ENCODE measurements around the gene U2SURP. TPM values are rescaled to one million over a fixed set of nuclear protein-coding genes. Genes with fewer than 3 reads are reported as not detected.

U2SURP gene
- polyA plus RNA-seq (ENCODE audit: insufficient read length in 12 of 12), result 100 to 1,000 TPM in 5 of 12 donors, 10 to 100 TPM in 7; 64.0 to 134 (median 97.0) TPM
- long read RNA-seq, donor 1, transcript U2SURP-215 (6 exons, 588 nt), result major isoform, 13 of 37 reads
- long read RNA-seq, donor 1, partial matches to known transcripts, result 23 of 37 reads
- long read RNA-seq, donor 1, other reads (novel, unspliced or antisense), result 0 of 37 reads
- long read RNA-seq, donor 2, full-length matches to known transcripts, result 12 of 12 reads
- long read RNA-seq, donor 2, partial matches to known transcripts, result 0 of 12 reads
- long read RNA-seq, donor 2, other reads (novel, unspliced or antisense), result 0 of 12 reads
- long read RNA-seq, donor 3, transcript U2SURP-215 (6 exons, 588 nt), result major isoform, 5 of 9 reads
- long read RNA-seq, donor 3, partial matches to known transcripts, result 0 of 9 reads
- long read RNA-seq, donor 3, other reads (novel, unspliced or antisense), result 0 of 9 reads
- long read RNA-seq, donor 4, transcript U2SURP-215 (6 exons, 588 nt), result major isoform, 6 of 6 reads
- long read RNA-seq, donor 4, partial matches to known transcripts, result 0 of 6 reads
- long read RNA-seq, donor 4, other reads (novel, unspliced or antisense), result 0 of 6 reads
- long read RNA-seq, donor 5, full-length matches to known transcripts, result 19 of 28 reads
- long read RNA-seq, donor 5, partial matches to known transcripts, result 9 of 28 reads
- long read RNA-seq, donor 5, other reads (novel, unspliced or antisense), result 0 of 28 reads
- long read RNA-seq, donor 6, transcript U2SURP-215 (6 exons, 588 nt), result major isoform, 5 of 13 reads
- long read RNA-seq, donor 6, partial matches to known transcripts, result 7 of 13 reads
- long read RNA-seq, donor 6, other reads (novel, unspliced or antisense), result 0 of 13 reads
- long read RNA-seq, donor 7, transcript U2SURP-215 (6 exons, 588 nt), result major isoform, 5 of 5 reads
- long read RNA-seq, donor 7, partial matches to known transcripts, result 0 of 5 reads
- long read RNA-seq, donor 7, other reads (novel, unspliced or antisense), result 0 of 5 reads
- long read RNA-seq, donor 8, full-length matches to known transcripts, result 20 of 32 reads
- long read RNA-seq, donor 8, partial matches to known transcripts, result 12 of 32 reads
- long read RNA-seq, donor 8, other reads (novel, unspliced or antisense), result 0 of 32 reads
- long read RNA-seq, donor 9, transcript U2SURP-215 (6 exons, 588 nt), result major isoform, 5 of 6 reads
- long read RNA-seq, donor 9, partial matches to known transcripts, result 0 of 6 reads
- long read RNA-seq, donor 9, other reads (novel, unspliced or antisense), result 0 of 6 reads
- long read RNA-seq, donor 10, partial matches to known transcripts, result 0 of 6 reads
- long read RNA-seq, donor 10, other reads (novel, unspliced or antisense), result 0 of 6 reads
- long read RNA-seq, donor 11, partial matches to known transcripts, result 0 of 4 reads
- long read RNA-seq, donor 11, other reads (novel, unspliced or antisense), result 0 of 4 reads

DNA sequence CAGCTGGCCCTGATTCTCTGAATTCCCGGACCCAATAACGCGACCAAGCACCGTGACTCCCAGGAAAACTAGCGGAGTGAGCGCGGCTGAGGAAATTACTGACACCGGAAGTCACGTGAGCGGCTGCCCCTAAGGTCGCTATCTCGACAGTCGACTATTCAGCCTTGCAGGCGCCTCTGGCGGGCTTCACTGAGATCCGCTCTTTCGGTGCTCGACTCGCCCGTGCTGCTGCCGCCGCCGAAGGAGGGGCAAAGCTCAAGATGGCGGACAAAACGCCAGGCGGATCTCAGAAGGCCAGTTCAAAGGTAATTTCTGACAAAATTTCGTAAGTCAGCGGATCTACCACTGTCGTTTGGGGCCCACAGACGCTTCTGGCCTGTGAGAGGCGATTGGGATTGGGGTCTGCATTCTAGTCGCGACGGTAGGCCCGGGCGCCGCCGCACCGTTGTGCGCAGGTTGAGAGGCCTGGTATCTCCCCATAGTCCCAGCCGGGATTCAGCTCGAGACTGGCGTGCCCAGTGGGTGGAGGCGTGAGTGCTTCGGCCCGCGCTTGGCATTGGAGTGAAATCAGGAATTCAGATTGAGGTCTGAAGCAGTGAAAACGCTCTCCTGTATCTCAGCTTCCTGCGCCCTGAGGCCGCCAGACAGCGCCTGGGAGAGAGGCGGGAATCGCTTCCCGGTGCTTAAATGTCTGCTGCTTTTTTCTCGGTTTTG, at the start of gene U2SURP:
Gene U2SURP, plus strand, starts transcription at position 202 of the 714 bp plus-strand sequence. Its CDS starts 59 bp downstream, at position 261.
- DNase-seq, result peak; percentile 98

DNA sequence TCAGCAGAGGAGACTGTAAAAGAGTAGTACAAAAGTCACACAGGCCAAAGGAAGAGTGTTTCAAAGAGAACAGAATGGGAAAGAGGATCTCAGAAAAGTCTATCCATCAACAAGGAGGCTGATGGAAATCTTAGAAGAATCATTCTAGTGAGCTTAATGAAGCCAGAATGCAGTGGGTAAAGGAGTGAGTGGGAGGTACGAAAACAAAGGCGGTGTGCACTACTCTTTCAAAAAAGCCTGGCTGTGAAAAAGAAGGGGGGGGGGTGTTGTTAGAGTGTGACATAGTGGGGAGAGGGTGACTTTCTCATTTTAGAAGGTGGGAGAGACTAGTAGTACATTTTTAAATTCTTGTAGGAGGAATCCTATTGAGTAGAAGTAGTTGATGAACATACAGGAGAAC, 49.6 kb upstream of the U2SURP start:
- DNase-seq, result no peak

DNA sequence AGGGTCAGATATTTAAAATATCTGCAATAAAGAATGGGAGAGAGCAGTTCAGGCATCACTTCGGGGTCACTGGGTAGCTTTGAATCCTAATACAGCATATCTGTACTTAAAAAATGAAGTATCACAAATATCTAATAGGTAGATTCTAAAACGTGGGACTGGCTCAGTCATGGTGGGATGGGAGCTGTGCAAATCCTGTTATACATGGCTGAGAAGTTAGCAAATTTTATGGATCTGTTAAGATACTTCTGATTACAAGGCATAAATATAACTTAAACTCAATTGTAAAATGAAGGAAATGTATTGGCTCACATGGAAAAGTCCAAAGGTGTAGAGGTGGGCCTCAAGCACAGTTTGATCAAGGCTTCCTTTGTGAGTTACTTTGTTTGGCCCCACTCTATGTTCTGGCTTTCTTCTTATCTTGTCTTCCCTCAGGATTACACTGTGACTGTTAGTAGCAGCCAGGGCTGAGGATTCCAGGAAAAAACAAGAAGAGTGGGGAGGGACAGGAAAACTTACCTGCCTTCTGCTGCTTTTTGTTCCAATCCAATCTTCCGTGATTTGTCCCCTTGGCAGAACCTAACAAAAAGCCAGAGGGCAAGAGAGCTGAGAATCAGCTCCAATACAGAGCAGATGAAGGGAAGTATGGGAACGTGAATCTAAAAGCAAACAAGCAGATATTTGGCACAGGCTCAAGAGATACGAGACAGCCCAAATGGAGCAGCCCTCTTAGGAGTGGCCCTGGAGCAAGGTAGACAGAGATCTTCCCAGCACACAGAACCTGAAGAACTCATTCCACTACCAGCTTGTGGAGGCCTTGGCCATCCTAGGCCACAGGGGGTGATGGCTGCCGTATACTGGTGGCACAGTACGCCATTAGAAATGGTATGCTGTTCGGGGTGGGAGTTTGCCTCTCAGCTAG, 48.8 kb upstream of the U2SURP start:
- no peak for DNase-seq

DNA sequence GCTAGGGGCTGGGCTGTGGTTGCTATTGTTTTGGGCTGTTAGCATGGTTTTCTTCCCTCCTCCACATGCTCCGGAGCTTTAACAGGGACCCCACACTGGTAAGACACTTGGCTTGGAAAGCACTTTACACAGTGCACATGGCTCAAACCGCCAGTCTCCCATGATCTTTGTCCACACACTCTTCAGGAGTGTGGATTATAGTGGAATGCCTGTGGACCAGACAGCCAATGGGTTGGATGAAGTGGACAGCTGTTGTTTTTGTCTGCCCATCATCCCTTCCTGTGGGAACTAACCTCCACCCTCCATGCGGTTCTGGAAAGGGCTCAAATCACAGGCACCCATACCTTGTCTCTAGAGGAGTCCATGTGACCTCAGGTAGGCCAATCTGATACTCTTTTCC, 47.9 kb upstream of the U2SURP start:
- DNase-seq, result no peak

DNA sequence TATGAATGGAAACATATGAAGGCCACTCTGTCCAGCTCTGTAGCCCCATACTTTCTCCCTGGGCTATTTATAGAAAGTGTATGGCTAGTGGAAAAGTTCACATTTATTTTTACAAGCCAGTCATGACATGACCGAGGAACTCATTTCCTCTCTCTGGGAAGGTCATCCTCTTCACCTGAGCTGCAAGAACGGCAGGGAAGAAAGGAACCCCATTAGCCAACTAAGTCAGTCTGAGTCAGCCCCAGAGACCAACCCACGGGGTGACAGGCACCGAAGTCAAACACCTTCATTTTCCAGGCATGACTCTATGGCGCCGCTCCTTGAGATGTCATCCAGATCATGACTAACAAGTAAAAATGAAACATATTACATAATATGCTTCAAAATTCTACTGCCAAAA, 42.7 kb upstream of the U2SURP start:
- DNase-seq, result no peak

DNA sequence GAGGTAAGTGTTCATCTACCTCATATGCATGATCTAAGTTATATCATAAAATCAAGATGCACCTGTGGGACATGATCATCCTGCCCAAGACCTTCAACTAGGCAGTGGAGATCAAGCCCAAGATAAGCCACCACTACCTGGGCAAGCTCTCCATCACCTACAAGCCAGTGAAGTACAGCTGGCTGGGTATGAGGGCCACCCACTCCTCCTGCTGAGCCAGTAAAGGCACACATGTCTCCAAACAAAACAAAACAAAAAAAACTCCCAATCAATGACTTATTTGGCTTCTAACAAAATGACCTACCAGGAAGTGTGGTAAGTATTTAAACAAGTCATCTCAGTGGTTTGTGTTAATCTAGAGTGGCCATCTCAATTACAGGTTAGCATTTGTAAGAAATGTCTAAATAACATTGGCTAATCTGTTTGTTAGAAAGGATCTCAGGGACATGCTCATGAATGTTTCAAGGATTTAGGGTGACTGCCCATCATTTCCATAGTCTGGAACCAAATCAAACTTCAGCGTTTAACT, 41.0 kb upstream of the U2SURP start:
- DNase-seq, result no peak

DNA sequence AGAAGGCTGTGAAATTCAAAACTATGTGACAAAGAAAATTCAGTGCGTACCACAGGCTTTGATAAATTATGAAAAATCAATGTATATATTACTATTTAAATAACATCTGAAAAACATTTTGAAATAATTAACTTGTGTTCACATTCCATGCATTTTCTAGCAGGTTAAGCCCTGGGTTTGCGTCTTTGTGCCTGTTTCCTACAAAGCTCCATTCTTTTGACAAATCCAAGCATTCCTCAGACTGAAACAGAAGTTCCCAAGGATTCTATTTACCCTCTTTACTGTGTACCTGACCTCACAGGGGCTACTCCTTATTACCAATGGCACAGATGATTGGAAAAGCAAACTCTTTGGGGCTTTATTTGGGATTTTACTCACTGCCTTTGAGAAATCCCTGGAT, 39.8 kb upstream of the U2SURP start:
- no peak for DNase-seq

DNA sequence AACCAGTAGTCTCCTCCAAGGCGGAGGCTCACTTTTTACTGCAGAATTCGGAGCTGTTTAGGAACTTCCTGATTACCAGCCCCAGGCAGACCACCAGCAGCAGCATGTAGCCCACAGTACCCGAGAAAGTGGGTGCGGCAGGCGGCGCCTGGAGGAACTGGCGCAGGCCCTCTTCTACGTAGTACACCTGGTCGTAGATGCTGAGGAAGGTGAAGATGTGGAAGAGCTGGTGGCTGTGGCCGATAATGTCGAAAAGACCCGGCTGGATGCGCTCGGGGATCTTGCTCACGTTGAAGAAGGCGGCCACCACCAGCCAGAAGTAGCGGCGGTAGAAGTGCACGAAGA, 39.2 kb upstream of the U2SURP start:
- DNase-seq, result no peak

DNA sequence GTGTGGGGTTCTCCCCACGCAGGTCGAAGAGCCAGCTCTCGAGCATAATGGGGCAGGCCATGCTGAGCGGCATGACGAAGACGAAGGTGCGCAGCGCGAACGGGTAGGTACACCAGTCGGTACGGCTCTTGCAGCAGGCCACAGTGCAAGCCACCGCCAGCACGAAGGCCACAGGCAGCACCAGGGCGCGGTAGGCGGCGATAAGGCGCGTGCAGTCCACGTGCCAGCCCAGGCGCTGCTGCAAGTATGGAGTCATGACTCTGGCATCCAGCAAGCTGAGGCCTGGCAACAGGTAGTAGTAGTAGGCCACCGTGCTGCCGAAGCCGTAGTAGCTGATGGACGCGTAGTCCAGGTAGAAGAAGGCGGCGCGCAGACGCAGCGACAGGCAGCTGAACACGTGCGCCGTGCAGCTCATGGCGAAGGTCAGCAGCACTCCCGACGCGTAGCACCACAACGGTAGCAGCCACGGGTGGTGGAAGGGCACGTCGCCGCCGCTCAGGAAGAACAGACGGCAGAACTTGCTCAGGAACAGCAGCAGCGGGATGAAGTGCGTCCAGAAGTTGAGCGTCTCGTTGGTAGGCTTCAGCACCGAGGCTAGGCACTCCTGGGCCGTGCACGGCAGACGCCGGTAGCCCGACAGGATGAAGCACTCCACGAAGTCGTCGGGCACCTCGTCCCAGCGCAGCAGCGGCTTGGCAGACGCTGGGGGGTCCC, 38.7 kb upstream of the U2SURP start:
- DNase-seq, result no peak

DNA sequence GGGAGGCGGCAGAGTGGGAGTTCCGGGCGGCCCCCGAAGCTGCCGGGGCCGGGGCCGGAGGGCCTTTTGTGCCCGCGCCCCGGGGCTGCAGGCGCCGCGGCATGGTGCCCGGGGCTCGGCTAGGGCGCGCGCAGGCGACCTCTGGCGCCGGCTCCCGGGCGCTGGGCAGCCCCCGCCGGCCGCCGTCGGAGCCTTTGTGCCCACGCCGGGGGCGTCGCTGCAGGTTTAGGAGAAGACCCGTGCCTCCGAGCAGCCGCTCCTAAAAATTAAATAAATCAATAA, 38.2 kb upstream of the U2SURP start:
- no peak for DNase-seq

DNA sequence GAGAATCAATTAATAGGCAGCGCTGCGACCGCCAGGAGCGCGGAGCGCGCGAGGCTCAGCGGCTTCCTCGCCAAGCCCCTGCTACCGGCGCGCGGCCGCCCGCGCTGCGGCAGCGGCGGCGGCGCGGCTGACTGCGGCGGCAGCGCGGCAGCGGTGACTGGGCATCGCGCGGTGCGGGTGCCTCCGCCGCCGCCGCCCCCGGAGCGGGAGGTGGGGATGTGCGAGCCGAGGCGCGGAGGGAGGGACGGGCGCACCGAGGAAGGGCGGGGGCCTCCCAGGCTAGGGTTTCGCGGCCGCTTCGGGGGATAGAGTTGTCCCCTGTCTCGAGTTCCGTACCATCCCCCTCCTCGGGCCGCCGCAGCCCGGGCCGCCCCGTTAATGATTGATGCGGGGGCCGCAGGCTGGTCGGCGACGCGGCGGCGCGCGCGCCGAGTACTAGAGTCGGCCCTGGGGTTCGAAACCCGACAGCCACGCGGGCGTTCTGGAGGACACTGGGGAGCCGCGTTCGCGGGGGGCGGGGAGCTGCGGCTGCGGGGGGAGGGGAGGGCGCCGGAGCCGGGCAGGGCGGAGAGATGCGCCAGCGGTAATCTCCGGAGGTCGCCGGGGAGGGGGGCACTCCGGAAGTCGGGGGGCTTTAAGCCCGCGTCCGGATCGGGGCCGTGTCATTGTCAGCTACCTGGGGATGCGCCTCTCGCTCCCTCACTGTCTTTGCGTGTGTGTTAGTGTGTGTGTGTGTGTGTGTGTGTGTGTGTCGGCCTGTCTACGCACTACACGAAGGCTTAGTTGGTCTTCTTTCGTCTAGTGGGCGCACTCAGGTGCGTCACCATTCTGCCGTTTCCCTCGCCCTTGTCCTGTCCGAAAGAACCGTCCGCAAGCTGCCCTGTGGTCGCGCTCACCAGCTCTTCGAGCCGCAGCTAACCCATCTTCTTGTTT, 37.6 kb upstream of the U2SURP start, which contains the start of gene PAQR9:
Gene PAQR9, minus strand, starts transcription at position 159 of the 933 bp plus-strand sequence. CDS start 338 bp downstream, outside the sequence.
- no peak for DNase-seq

DNA sequence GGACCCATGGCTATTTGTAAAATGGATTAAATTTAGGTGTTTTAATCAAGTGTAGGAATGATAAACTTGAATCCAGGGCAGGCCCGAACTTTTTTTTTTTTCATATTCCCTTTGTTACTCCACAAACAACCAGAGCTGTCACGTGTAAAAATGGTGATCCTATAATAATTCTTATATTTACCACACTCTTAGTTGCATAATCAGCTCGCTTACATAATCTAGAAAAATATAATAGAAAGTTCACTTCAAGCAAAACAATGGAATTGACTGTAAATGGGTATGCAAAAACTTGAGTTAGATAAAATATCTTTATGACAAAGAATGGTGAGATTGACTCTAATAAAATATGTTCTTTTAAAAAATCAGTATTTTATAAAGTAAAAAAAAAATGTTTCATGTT, 35.8 kb upstream of the U2SURP start:
- no peak for DNase-seq

DNA sequence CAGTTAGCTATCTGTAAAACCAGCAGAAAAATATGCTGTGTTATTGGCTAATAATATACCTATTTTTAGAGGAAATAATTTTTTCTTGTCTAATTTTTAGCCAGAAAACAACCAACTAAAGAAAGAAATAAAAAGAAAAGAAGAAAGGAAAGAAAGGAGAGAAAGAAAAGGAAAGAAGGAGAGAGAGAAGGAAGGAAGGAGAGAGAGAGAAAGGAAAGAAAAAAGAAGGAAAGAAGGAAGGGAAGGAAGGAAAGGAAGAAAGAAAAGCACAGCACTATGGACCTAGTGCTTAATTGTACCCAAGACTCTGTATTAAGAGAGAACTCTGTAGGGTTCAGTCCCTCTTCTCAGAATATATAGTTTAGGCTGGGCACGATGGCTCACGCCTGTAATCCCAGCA, 34.6 kb upstream of the U2SURP start:
- DNase-seq, result no peak

DNA sequence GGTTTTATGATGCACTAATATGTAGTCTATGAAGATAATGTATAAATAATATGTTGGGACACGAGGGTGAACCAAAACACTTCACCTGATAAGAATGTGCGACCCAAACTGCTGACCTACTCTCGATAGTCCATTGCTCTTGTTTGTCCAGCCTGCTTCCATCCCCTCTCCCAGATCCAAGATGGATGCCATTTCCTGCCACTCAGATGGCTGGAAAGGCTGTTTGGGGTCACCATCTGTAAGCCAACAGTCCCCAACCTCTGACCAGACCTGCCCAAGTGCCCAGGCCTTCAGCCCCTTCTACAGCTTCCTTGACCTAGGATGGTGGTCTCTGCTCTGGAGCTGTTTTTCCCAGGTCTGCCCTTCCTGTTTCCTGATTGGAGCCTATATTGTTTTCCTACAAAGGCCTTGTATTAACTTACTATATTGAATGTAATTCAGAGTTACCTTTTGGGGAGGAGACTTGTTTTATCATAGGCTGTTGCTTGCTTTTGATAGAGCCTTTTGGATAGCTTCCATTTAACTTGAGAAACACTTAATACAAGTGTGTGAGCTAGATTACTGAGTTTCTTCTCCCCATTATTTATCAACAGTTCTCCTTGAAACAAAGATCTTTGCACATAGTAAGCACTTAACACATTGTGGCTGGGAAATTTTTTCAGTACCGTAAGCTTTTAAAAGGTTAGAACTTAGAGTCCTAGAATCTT, 32.9 kb upstream of the U2SURP start:
- DNase-seq, result no peak

DNA sequence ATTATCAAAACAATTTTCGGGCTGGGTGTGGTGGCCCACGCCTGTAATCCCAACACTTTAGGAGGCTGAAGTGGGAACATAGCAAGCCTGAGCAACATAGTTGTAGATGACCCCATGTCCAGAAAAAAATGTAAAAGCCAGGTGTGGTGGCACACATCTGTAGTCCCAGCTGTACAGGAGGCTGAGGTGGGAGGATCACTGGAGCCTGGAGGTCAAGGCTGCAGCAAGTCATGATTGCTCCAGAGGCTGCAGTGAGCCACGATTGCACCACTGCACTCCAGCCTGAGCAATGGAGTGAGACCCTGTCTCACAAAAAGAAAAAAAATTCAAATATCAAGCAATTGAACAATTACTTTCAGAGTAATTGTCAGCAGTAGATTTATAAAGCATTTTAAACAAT, 29.9 kb upstream of the U2SURP start:
- DNase-seq, result no peak

DNA sequence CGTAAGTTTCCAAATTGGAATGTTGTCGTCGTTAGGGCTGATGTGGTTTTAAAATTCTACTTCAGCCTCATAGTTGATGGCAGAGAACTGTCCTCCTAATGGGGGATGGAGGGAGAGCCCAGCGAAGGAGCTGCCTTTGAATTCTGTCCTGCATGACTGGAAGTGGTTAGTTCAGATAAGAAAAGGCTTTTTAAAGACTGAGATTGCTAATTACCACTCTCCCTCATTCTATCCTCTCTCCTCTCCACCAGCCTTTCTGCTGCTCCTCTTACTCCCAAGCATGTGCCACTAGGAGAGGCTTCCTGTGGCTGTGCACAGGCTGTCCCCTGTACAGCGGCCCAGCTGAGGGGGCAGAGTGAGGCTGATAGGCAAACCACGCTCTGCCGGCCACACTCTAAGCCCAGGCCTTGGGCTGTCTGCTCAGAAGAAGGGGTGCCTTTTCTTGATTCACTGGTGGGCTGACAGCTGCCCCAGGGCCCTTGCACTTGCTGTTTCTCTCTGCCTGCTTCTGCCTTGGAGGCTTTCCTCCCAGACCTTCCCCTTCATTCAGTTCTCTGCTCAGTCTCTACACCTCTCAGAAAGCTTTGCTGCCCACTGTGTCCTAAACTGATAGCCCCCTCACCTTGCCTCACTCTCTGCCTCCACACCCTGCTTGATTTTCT, 29.1 kb upstream of the U2SURP start:
- DNase-seq, result no peak

Measured in muscle of arm (tissue), 14 donors.